Hematopoietic multipotent progenitor cell treated with erythropoietin and hydrocortisone succinate and interleukin-3 and kit ligand, for 4 days (in vitro differentiated cells): ENCODE results near the gene TLR6.
A peak's percentile ranks its signal among the peaks of the same experiment; 100 is the strongest.

ENCODE experiments used
- DNase-seq: peaks from one replicate; pipeline ENCODE4 v3.0.0-alpha.2; 2015

TLR6 gene, protein sequence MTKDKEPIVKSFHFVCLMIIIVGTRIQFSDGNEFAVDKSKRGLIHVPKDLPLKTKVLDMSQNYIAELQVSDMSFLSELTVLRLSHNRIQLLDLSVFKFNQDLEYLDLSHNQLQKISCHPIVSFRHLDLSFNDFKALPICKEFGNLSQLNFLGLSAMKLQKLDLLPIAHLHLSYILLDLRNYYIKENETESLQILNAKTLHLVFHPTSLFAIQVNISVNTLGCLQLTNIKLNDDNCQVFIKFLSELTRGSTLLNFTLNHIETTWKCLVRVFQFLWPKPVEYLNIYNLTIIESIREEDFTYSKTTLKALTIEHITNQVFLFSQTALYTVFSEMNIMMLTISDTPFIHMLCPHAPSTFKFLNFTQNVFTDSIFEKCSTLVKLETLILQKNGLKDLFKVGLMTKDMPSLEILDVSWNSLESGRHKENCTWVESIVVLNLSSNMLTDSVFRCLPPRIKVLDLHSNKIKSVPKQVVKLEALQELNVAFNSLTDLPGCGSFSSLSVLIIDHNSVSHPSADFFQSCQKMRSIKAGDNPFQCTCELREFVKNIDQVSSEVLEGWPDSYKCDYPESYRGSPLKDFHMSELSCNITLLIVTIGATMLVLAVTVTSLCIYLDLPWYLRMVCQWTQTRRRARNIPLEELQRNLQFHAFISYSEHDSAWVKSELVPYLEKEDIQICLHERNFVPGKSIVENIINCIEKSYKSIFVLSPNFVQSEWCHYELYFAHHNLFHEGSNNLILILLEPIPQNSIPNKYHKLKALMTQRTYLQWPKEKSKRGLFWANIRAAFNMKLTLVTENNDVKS

DNA sequence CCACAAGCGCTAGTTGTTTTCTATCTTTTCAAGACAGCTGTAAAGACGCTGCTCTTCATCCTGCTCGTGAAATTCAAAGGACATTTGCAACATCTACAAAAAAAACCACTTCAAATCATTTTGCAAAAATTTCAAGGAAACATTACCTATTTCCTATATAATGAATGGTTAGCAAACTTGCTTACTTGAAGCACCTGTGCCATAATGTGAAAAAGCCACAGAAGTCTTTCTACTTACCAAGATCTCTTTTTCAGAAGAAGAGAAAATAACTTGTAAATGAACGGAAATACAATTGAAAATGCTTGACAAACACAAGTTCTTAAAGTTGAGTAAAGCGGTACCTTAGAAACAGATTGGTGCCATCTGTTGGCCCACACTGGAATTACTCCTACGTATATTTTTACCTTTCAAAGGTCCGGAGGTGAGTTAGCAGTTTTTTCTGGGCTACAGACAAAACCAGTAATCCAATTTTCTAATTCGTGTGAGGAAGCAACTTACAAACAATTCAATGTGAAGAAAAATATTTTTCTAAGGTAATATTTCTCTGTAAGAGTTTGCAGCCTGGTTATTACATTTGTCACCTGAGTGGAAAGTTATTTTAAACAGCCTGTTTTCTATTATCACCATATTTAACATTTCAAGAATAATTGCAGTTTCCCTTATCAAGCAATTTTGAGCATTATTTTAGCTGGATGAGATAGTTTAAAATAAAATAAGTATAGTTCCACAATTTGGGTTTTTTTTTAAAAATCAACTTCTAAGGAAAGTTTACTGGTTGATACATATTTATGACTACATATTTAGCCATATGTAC, at the start of gene TLR6:
TSS of gene TLR6 (minus strand) at position 294 of the 814 bp plus-strand sequence. CDS start 27,344 bp downstream, outside the sequence.
- DNase-seq = peak; percentile 88

DNA sequence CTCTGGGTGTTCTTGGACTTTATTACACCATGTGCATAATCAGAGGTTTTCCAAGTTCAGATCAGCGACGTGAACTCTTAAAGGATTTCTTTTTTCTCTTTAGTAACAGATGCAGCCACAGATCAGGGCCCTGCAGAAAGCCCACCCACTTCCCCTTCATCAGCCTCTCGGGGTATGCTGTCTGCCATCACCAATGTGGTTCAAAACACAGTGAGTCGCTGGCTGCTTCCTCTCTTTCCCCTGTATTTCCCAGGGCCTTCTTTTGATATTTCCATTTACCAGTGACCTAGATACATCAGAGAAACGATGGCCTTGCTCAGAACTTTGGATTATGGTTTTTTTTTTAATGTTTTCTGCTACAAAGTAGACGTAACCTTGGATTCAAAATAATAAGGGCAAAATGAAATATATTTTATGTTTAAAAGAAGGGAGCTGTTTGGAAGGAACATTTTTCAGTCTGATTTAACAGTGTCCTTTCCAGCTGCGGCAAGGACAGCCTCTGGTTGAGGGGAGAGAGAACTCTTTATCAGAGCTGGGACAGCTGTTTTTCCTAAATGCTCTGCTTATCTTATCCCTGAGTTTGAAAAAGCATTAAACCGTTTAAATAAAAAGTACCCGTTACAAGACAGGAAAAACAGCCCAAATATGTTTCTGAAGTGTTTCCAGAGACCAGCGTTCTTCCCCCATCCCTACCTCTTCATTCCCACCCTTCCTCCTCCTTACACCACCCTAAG, 49.2 kb upstream of the TLR6 start:
- DNase-seq = peak; percentile 61

DNA sequence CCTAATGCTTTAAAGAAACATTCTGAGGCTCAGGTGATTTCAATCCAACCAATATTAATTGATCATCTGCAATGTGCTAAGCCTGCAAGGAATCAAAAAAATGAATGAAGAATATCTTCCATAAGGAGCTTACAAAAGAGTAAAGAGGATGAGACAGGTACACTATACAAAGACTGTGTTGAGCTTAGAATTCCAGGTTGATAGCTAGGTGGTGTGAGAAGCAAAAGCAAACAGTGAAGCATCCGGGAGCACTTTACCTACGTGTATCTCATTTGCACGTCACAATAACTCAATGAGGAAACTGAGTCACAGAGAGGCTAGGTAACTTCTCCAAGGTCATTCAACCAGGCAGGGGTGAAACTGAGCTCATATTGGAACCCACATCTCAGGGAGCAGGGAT, 48.1 kb upstream of the TLR6 start:
- no peak for DNase-seq

DNA sequence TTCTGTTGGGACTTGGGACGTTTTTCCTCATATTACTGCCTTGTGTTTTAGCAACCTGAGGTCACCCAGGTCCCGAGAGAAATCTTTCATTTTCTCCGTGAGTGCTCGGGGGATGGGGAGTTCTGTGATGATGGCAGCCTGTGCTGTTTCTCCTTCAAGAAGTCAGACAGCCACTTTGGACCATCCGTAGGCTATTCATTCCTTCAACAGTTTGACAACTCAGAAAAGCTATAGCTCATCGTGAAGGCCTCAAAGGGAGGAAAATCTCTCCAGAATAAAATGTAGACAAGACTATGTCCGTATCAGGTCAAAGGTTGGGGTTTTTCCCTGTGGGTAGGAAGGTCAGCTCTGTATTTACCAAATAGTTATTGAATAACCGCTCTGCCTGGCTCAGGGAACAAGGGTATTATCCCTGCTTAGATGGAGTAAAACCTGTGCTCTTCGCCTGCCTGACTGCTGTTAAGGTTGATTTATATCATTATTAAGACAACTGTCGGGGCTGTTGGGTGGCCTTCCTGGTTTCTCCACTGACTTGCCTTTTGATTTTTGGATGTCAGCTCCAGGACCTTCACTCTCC, 47.6 kb upstream of the TLR6 start:
- DNase-seq = no peak

DNA sequence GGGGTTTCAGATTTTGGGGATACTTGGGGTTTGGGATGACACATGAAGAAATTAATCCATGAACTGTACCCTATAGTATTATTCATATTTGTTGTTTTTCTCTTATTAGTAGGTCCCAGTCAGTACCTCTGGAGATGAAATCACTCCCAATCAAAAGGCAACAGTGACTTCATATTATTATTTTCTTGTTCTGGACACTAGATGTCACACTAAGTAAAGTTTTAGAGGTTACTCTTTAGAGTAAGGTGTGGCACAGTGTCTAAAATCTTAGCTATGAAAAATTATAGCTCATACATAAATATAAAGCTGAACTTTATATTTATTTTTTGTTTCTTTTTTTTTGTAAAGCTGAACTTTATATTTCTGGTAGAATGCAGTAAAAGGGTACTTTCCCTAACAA, 46.1 kb upstream of the TLR6 start:
- peak; percentile 73 for DNase-seq

DNA sequence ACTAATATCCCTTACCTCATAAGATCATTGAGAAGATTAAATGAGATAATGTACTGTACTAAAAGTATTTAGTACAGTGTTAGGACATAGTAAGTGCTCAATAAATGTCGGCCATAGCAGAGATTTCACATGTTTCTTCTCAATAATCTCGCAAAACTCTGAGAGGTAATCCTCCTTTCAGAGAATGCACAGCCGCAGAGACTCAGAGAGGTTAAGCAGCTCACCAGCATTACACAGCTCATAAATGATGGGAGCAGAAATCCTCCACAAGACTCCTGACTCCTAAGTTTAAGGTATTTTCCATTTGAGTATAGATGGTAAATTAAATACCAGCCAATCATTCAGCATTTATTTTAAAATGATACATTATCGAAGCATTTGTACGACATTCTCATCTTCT, 45.6 kb upstream of the TLR6 start:
- DNase-seq = no peak

DNA sequence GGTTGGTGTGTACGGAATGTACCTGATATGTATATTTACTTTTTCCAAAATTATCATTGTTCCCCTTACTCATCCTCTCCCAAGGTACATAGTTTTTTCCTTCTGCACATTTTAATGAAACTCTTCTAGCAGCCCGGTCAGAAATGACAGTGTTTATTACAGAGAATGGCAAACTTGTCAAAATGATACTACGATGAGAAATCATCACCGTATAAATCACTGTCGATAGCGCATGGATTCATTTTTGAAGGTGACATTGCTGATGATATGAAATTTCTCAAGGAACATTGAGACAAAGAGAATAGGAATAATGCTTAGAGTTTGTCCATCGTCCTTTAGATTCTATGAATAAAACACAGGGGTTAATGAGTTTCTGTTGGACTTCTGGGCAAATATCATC, 41.6 kb upstream of the TLR6 start:
- DNase-seq = no peak

DNA sequence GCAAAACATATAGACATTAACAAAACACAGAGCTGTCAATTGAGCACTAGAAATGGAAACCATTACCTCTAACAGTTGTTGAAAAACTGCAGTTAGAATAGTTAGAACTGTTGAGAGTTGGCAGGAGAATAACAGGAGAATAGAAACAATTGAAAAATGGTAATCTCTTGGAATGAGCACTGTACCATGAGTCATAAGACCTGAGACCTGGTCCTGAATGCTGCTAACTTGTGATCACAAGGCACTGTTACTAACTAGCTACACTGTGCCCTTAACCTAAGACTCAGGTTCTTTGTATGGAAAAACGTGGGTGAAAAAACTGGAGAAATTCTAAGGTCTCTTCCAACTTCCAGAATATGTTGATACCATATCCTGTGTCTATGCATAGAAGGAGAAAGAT, 40.3 kb upstream of the TLR6 start:
- no peak for DNase-seq

DNA sequence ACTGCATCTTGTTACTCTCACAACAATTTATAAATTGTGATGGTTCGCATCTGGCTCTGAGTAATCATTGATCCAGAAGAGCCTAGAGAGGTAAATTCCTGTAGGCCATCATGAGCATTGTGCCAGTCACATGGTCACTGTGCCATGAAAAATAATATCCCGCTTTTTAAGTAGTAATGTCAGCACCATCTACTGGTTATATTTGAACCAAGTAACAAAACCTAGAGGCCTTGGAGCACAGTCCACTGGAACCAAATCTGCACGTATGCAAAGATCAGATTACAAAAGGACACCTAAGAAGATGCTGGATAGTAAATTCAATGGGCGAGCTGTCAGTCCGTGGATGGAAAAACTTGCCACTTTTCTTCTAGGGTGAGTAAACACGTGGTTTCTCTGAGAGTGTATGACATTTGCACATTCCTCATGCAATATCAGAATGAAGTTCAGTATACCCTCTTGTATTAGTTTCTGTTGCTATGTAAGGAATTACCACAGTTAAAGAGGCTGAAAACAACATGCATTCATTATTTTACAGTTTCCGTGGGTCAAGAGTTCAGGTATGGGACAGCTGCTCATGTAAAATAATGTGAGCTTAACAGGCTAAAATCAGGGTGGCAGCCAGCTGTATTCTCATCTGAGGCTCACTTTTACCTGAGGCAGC, 37.8 kb upstream of the TLR6 start:
- DNase-seq = no peak

DNA sequence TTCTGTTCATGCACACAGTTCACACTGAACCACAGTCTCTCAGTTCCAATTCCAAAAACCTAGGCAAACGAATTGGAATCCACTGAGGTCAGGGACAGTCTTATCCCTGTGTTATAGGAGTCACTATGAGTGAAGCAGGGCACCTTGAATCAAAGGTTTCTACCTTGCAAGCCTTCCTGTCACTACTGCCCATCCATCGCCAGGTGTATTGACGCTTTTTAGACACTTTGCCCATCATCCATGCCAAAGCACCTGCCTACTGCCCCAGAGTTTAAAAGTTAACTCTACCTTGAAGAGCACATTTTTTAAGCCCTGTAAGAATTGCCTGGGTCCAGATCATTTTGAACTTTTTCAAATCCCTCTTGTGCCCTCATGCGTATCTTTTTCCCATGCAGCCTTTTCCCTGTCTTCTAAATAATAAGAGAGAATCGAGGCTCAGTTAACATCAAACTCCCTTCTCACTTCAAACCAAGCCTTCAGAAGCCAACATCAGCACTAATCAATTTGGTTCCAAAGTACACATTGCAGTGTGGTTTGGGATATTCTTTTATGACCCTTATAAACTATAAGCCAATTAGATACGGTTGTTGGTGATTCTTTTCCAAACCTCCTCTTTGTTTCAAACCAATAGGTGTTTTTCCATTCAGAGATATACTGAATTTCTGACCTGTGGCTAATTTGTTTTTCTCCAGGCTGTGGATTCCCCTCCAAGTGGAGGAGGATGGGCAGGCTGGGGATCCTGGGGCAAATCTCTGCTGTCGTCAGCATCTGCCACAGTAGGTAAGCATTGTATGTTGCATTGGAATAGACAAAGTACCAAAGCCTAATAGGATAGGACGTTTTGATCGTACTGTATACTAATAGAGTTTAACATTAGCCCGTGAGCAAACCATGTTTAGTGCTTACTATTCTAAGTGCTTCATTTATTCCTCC, 34.7 kb upstream of the TLR6 start:
- no peak for DNase-seq

DNA sequence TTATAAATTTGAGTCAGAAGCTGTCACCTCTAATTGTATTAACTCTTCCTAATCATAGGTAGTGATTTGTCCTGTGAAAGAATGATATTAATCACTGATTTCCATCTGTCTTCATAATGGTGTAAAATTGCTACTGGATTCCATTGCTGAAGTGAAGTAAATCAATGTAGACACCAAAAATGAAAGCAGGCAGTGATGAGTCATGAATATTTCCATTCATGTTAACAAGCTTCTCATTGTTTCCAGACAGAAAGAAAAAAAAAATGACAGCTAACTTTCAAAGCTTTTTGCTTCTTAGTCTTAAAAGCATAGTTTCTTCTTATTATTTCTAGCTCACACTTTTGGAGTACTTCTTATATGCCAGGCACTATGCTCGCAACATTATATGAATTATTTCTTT, 32.5 kb upstream of the TLR6 start:
- peak; percentile 12 for DNase-seq

DNA sequence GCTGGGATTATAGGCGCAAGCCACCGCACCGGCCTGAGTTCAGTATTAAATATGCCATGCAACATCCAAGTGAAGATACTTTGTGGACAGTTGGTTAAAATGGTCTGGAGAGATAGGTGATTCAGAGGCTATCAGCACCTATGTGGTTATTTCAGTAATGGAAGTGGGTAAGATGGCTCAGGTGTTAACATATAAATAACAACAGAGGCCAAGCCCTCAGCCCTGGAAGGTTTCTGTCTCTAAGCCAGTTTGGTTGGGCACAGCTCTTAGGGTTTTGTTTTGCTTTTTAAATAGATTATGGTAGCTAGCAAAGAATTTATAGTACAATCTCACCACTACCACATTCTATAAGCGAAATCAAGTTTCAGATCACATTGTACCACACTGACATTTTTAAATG, 27.6 kb upstream of the TLR6 start:
- no peak for DNase-seq

DNA sequence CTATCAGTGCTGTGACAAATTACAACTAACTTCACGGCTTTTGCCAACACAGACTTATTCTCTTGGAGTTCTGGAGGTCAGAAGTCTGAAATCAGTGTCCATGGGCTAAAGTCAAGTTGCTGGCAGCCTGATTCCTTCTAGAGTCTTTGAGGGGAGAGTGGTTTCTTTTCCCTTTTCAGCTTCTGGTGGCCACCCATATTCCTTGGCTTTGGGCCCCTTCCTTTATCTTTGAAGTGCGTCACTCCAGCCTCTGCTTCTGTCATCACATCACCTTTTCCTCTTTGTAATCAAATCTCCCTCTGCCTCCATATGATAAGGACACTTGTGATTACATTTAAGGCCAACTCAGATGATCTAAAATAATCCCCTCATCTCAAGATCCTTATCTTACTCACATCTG, 20.0 kb upstream of the TLR6 start:
- DNase-seq = no peak

DNA sequence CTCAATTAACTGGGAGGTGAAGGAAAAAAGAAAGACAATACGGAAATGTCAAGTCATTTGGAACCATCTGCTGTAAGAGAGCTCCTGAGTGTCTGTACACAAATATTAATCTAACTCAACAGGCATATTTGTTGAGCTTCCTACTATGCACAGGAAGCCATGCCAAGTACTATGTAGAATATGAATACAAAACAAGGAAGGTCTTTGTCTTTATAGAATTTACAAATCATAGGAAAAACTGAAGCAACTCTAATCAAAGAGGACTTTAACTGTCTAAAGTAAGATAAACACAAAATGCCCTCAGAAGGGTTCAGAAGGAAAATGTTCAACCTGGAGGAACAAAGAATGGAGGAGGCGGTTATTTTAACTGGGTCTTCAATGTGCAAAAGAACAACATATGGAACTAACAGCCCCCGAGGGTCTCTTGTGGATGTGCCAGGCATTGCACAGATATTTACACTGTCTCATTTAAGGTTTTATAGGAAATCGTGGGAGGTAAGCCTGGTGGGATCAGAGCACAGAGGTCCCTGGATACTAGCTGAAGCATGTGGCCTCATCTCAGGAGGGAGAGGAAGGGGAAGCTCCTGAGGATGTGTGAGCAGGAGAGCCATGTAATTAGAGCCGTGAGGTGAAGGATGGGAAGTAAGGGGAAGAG, 16.8 kb upstream of the TLR6 start:
- peak; percentile 38 for DNase-seq

DNA sequence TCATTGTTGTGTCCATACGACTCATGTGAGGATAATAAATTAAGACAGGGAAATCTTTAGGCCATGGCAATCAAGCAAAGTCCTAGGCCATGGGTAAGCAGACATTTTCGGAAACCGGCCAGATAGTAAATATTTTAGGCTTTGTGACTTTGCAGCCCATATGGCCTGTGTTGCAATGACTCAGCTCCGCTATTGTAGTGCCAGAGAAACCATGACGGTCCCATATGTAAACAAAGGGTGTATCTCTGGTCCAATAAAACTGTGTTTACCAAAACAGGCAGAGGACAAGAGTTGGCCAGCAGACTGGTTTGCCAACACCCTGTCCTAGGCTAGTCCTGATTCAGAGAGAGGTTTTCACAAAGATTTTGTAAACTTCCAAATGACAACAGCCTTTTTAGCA, 16.0 kb upstream of the TLR6 start:
- DNase-seq = no peak

DNA sequence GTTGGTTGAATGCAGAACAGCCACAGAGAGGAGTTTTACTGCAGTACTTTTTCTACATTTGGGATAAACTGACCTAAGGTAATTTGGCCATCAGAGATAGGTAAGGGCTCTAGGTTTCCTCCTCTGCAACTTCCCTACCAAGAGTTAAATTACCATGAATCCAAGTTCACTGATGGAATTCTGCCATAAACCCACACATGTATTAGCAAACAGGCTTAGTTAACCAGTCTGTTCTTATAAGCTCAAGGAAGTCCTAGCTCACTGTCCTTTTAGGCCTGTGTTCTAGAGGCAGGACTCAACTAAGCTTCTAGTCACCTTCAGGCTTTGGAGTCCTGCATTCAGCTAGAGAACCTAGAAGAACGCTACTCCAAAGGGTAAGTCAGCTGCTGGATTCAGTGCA, 15.0 kb upstream of the TLR6 start:
- DNase-seq = no peak

DNA sequence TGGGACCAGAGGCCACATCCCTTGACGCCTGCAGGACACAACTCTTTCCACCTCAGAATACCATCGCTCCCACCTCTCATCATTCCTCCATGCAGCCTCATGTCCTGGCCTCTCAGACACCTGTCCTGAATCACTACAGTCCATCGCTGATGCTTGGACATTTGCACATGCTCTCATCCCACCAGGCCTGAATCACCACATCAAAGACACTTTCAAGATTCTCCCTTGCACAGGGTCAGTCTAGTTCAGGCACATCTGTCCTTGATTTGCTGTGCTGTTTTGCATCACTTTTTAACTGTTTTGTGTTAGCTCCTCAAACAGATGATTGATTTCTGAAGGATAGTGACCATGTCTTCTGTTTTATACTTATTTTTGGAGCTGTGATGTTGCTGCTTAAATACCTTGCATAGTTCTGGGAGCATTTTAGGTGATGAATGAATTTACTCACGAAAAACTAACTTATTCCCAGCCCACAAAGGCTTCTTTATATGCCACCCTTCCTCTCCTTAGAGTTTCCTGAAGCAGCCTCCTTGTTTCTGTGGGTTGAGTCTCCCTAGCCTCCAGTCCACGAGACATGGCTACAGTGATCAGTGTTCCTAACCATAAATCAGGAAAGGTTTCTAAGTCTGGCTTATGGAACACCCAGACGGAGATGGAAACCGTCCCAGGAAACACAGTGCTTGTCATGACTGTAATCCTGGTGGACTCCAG, 13.6 kb upstream of the TLR6 start:
- DNase-seq = no peak

DNA sequence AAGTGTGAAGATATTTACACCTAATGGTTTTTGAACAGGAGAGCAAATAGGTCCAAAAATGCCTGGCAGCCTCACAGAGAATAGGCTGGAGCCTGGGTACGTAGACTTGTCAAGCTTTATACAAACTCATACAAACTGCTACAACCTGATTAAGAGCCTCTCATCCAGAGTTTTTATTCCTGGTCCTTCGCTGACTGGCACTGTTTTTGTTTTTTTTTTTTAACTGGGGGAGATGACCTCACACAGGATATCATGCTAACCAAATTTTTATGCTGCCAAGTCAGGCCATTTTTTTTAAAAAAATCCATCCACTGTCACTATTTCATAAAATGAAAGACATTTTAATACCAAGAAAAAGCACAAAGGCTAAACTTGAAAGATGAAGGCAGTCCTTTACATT, 12.9 kb upstream of the TLR6 start:
- no peak for DNase-seq
